NCI-H526 (cell line): ENCODE measurements around the gene SPG21.
A peak's percentile ranks its signal among the peaks of the same experiment; 100 is the strongest.

Experiments
- DNase-seq, 2 experiments: peaks; one replicate each; lab custom pipeline; 2025; lab: John Stamatoyannopoulos, UW

The SPG21 gene

DNA sequence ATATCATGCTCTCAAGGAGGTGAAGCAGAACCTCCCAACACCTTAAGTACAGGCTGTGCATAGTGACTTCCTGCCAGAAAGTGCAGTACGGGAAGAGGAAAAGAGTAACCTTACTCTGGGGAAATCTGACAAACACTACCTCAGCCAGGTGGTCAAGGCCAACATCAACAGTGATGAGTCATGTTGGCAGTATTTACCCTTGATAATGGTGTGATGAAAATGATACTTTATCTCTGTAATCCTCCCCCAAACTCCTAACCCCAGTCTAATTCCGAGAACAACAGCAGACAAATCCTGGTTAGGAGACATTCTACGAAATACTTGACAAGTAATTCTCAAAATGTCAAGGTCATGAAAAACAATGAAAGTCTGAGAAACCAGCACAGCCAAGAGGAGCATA lies 51.5 kb downstream of the SPG21 start:
- DNase-seq, result no peak

DNA sequence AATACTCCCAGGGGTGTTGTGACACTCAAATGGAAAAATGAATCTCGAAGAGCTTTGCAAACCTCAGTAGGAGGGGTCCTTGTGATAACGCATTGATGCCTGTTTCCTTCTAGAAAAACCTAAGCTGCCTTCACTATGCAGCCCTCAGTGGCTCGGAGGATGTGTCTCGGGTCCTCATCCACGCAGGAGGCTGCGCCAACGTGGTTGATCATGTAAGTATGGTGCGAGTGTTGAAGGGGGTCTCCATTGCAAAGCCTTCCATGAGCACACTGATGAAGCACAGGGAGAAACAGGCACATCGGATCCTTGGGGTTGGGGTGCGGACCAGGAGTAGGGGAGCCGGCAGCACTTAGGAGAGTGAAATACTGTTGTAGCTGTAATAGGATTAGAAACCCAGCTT lies 55.7 kb downstream of the SPG21 start:
- no peak for DNase-seq

DNA sequence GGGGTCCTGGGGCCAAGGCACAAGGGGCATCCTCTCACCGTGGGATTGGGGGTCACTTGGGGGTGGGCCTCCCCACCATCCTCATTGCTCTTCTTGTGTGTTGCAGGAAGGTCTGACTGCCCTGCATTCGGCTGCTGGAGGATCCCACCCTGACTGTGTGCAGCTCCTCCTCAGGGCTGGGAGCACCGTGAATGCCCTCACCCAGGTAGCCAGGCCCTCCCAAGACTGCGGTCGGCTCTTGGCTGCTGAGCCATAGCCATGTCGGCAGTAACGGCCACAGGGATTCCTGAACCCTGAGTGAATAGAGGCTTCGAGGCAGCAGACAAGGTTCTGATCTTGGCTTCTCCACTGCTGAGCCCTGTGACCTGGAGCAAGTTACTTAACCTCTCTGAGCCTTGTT lies 58.3 kb downstream of the SPG21 start:
- DNase-seq, result no peak

DNA sequence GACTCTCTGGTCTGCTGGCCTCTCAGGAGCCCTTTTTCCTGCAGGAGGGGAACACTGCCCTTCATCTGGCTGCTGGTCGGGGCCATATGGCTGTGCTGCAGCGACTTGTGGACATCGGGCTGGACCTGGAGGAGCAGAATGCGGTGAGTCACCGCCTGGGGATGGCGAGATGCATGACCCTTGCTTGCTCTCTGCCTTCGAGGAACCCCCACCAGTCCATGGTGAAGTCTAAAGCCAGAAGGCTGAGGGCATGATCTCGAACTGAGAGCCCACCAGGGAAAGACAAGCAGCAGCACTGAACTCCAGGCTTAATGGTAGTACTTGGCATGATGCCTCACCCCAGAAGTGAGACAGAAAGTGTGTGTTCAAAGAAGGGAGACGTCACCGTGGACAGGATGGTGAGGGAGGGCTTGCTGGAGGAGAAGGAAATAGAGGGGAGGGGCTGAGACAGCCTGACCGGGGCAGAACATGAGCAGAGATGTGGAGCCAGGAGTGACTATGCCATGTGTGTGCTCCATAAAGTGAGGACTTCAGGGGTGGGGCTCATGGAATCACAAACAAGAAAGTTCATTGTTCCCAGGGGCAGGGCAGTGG lies 58.8 kb downstream of the SPG21 start:
- no peak for DNase-seq

DNA sequence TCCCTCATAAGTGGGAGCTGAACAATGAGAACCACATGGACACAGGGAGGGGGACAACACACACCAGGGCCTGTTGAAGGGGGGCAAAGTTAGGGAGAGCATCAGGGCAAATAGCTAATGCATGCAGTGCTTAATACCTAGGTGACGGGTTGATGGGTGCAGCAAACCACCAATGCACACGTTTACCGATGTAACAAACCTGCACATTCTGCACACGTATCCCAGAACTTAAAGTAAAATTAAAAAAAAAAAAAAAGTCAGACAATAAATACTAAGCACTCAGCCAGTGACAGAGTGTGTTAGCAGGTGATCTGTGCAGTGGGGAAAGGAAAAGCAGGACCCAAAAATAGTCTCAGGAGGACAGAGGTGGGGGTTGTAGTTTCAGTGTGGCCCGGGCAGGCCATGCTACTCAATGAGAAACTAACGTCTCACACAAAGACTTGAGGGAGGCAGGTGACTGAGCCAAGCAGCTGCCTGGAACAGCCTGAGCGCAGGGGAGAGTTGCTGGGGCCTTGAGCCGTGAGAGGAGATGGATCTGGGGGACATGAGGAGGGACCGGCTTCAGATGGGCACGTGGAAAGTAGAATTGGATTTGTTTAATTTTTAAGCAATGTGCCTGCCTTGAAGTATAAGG lies 59.6 kb downstream of the SPG21 start:
- no peak for DNase-seq

DNA sequence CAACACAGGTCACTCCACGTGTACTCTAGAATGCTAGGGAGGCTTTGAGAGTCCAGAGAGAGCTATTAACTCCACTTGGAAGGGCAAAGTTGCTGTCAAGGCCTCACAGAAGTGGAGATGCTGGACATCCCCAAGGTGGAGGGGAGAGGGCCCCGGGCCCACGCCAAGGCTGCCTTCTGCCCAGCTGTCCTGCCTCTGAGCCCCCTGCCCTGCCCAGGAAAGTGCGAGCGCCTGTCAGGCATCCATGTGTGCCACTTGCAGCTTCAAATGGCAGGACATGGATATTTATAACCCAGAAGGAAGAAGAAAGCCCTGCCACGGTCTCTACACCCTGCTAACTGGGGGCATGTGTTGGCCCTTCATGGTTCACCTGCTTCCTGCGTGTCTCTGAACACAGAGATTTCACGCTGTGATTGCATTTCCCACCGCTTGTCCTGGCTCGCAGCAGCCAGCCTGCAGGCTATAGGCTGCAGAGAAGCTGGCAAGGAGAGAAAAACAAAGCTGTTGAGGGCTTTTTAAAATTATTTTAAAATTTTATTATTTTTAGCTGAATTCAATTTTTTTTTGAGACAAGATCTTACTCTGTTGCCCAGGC lies 61.0 kb downstream of the SPG21 start:
- DNase-seq, result no peak

DNA sequence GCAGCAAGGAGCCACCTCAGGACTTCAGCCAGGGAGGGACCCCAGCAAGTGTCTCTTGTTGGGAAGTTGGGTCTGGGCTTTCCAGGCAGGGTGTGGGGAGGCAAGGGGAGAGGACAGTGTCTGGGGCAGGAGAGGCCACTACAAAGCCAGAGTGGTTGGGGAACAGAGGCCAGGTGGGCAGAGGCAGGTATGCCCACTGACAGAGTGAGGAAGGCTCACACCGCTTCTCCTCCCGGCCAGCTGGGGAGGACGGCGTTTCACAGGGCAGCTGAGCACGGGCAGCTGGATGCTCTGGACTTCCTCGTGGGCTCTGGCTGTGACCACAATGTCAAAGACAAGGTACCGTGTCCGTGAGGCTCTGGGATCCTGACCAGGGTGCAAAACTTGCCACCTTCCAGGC lies 63.1 kb downstream of the SPG21 start:
- DNase-seq, result no peak

DNA sequence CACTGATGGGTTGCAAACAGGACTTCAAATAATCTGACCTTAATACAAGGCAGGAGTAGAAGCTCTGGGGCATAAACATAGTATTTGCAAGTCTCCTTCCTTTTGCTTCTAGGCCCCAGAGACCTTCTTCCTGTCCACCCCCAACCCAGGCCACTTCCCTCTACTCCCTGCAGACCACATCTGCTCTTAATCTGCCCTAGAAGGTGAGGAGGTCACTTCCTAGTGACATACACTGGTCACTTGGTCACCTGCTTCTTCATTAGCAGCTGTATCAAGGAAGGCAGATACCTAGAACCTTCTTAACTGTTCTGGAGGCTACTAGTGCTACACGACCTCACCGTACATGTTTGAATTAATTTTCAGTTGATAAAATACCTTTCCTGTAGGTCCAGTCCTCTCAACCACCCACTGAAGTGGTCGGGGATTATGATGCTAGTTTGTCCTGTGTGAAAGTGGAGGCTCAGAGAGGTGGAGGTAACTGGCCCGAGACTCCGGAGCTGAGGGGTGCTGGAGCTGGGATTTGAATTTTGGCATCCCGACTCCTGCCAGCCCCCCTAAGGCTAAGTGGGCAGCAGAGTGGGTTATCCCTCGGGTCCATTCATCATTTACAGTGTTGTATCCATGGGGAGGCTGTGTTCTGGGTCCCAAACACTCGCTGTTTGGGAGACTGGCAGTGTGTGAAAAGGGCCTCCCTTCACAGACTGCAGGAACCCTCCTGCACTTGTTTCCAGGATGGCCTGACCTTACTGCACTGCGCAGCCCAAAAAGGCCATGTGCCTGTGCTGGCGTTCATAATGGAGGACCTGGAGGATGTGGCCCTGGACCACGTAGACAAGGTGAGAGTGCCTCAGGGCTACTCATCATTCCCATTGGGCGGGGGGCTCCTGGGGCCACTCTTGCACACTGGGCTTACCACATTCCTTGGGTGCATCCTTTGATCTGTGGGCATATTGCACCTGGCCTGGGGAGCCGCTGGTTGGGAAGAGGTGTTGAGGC lies 64.1 kb downstream of the SPG21 start:
- no peak for DNase-seq

DNA sequence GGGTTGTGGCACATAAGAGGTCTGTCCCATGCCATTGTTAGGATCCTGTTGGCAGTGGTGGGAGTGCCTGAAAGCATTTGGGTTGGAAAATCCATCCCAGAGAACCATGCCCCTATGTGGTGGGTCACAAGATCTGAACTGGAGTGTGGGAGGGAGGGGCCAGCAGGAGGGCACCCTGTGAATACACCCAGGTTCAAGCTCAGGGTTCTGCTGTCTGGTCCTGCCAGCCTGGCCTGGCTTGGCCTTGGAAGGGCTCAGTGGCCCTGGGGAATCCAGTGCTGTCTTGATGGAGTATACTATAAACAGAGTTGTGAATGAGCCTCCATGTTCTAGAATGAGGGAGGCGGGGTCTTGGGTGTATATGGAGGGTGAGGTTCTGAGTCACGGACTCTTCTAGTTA lies 66.2 kb downstream of the SPG21 start:
- no peak for DNase-seq

DNA sequence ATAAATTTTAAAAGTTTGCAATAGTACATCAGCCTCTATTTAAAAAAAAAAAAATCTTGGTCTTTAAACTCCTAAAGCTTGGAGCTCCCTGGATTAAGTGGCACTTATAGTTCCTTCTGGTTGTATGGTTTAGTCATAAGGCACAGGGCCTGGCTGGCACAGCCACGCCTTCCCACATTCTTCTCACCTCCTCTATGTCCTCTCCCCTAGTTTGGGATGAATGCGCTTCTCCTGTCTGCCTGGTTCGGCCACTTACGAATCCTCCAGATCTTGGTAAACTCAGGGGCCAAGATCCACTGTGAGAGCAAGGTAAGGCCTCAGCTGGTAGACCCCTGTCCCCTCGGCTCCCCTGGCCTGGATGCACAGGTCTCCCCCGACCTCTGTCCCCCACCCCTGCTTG lies 68.0 kb downstream of the SPG21 start:
- no peak for DNase-seq

DNA sequence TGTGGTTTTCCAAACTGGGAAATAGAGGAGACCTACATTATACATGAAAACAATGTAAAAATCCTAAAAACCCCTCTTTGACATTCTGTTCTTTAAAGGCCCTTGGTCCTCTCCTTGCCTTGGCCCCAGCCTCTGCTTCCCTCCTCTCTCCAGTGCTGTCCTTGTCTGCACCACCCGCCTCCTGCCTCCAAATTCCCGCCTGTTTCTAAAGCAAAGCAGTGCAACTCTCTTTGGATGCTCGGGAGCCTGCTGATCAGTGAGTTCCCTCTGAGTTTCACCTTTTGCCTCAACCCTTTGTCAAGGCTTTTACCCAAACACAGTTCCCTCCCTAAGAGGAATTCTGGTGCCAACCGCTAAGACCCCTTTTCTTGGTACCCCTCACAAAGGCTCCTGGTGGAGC lies 70.0 kb downstream of the SPG21 start:
- no peak for DNase-seq

DNA sequence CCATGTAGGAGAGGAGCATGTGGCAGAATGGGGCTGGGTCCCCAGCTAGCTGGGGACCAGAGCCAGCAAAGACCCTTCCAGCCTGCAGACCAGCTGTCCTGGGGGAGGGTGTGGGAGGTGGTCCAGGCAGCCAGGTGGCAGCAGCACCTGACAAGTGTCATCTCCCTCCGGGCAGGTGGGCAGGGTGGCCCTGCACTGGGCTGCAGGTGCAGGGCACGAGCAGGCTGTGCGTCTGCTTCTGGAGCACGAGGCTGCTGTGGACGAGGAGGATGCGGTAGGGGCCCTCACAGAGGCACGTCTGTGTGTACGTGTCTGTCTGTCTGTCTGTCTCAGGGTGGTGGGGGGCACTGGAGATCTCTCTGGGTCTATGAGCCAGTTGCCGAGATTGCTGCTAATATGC lies 72.5 kb downstream of the SPG21 start:
- DNase-seq, result no peak

DNA sequence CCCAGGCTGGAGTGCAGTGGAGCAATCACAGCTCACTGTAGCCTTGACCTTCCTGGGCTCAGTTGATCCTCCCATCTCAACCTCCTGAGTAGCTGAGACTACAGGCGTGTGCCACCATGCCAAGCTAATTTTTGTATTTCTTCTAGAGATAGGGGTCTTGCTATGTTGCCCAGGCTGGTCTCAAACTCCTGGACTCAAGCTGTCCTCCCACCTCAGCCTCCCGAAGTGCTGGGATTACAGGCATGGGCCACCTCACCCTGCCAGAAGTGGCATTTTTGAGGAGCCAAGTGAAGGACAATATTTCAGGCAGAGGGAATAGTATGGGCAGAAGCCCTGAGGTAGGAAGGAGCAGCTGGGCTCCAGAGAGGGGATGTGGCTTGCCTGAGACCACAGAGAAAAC lies 73.3 kb downstream of the SPG21 start:
- DNase-seq, result no peak

DNA sequence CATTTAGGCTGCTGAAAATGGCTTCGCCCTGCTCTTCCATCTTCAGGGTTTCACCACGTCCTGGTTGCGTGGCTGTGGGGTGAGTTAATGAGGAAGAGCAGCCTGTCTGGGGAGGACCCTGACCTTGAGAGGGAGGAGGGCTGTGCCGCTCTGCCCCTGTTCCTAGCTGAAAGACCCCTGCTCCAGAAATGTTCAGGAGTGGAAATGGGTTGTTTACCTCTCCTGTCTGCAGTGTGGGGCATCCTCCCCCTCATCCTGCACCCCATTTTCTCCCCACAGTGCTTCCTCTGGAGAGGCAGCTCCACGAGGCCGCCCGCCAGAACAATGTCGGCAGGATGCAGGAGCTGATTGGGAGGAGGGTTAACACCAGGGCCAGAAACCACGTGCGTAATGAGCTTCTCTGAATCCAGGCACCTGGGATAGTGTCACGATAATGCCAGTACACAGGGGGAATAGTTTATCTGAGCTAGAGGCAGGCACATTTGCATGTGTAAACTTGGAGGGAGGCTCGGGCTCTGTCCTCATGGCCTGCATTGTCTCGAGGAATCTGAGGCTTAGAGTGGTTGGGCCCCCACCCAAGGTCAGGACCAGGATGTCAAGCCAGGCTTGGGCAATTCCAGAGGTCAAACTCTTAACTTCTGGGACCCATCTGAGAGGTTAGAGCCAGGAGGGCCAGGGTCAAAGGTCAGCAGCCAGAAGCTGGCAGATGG lies 74.0 kb downstream of the SPG21 start:
- peak; percentile 84 to 93 for DNase-seq
